ENCODE measurements around the gene MEAK7. TPM values are rescaled to one million over a fixed set of nuclear protein-coding genes. Genes with fewer than 3 reads are reported as not detected.

MEAK7 gene
- total RNA-seq (10 to 100 TPM; 11.2 to 20.0 TPM), polyA plus RNA-seq (ENCODE audit: insufficient read depth, low read depth, low replicate concordance) (14.3 TPM)
- long read RNA-seq, donor 1, full-length matches to known transcripts: 3 of 3 reads
- long read RNA-seq, donor 1, partial matches to known transcripts: 0 of 3 reads
- long read RNA-seq, donor 1, other reads (novel, unspliced or antisense): 0 of 3 reads
- long read RNA-seq, donor 2, full-length matches to known transcripts: 1 of 1 reads
- long read RNA-seq, donor 2, partial matches to known transcripts: 0 of 1 reads
- long read RNA-seq, donor 2, other reads (novel, unspliced or antisense): 0 of 1 reads

- peak; percentile 100 for DNase-seq
- intact Hi-C loops (cut with DNase I; ENCODE audit: low total_unique reads): loop anchor here (5.0 kb wide), 1 partner anchor 223 kb away; no protein-coding TSS in a partner anchor
- WGBS, 2 donors: 1% methylated on average over 11 to 34 of the region's 45 CpGs
- Histone ChIP-seq H3K4me1 (peaks cover 14% of the 10 kb centered on the region), H3K9me3 (no peaks in the 10 kb centered on the region), H3K4me3 (peak within 1 kb of the TSS; percentile 82 to 83), H3K36me3 (ENCODE audit: low read depth, missing control alignments) (no peaks in the 10 kb centered on the region), H3K27me3 (no peaks in the 10 kb centered on the region), H3K27ac (peak within 1 kb of the TSS; percentile 80 to 83)
- peak in 1 of 3 experiments; percentile 6 for TF ChIP-seq CTCF (IDR thresholded peaks at IDR 0.05)
- TF ChIP-seq POLR2A (IDR thresholded peaks at IDR 0.05): peak; percentile 4
These were observed at the start of gene MEAK7 for GRCh38 chr16:84504420-84505248. TSS of gene MEAK7 (minus strand) at chr16:84504659. CDS start at chr16:84498086, 6,573 bp downstream.

GRCh38 chr16:84553873-84554399 lies 49.5 kb upstream of the MEAK7 start:
- no peaks in the 10 kb centered on the region for H3K9me3 ChIP-seq
- H3K27me3 ChIP-seq: no peaks in the 10 kb centered on the region
- H3K4me1 ChIP-seq: no peaks in the 10 kb centered on the region
- no peaks in the 10 kb centered on the region for H3K36me3 ChIP-seq (ENCODE audit: low read depth, missing control alignments)
- no peak overlapping the region for H3K4me3 ChIP-seq
- WGBS, 2 donors: 90 to 94% methylated on average over 8 to 11 of the region's 11 CpGs
- intact Hi-C loops (cut with DNase I; ENCODE audit: low total_unique reads): no loop called here
- H3K27ac ChIP-seq: no peak overlapping the region
- no peak for TF ChIP-seq POLR2A (IDR thresholded peaks at IDR 0.05)
- no peak for TF ChIP-seq CTCF (IDR thresholded peaks at IDR 0.05)
- DNase-seq: no peak

GRCh38 chr16:84552135-84552534 lies 47.7 kb upstream of the MEAK7 start:
- Histone ChIP-seq H3K27ac (no peak overlapping the region), H3K36me3 (ENCODE audit: low read depth, missing control alignments) (no peaks in the 10 kb centered on the region), H3K4me1 (no peaks in the 10 kb centered on the region), H3K27me3 (no peaks in the 10 kb centered on the region), H3K4me3 (no peak overlapping the region), H3K9me3 (no peaks in the 10 kb centered on the region)
- WGBS, 2 donors: 78 to 89% methylated on average over 4 of the region's 4 CpGs
- intact Hi-C loops (cut with DNase I; ENCODE audit: low total_unique reads): no loop called here
- no peak for DNase-seq
- no peak for TF ChIP-seq POLR2A (IDR thresholded peaks at IDR 0.05)
- no peak for TF ChIP-seq CTCF (IDR thresholded peaks at IDR 0.05)

GRCh38 chr16:84550096-84550495 lies 45.6 kb upstream of the MEAK7 start:
- WGBS, 2 donors: 85 to 93% methylated on average over 4 of the region's 4 CpGs

More at GRCh38 chr16:84550096-84550495, 45.6 kb upstream of the MEAK7 start:
- Histone ChIP-seq H3K27me3 (no peaks in the 10 kb centered on the region), H3K4me1 (no peaks in the 10 kb centered on the region), H3K9me3 (no peaks in the 10 kb centered on the region), H3K36me3 (ENCODE audit: low read depth, missing control alignments) (no peaks in the 10 kb centered on the region), H3K4me3 (no peak overlapping the region), H3K27ac (no peak overlapping the region)
- intact Hi-C loops (cut with DNase I; ENCODE audit: low total_unique reads): no loop called here
- no peak for DNase-seq
- TF ChIP-seq POLR2A (IDR thresholded peaks at IDR 0.05): no peak
- TF ChIP-seq CTCF (IDR thresholded peaks at IDR 0.05): no peak

All from testis (tissue), 5 donors.